Omental fat pad (tissue), 4 donors: Measurements from ENCODE around the gene PTK7. TPM values are rescaled to one million over a fixed set of nuclear protein-coding genes. Genes with fewer than 3 reads are reported as not detected.

Experiments used
- ATAC-seq: fragments of 150-250 bp; one replicate; pipeline ENCODE4 v1.9.1; 2016; ENCODE audit warnings: mild to moderate bottlenecking, moderate library complexity; ENCODE audit not compliant: low FRiP score
- DNase-seq: peaks from one replicate; pipeline ENCODE4 v3.0.0-alpha.2; 2019; ENCODE audit warnings: low spot score
- CTCF ChIP-seq, 3 donors: fragments of 450-650 bp; IDR thresholded peaks; one replicate each; pipeline ENCODE4 v1.5.1; 2016 to 2017; ENCODE audit warnings: antibody characterized with exemption in 3 of 3, mild to moderate bottlenecking in 3 of 3, moderate library complexity in 2 of 3
- total RNA-seq, 4 donors: library from RNA; depleted of rRNA; stranded (reverse); fragments of >200 nt; gene quantifications; one replicate each; pipeline ENCODE4 v1.1.0, GENCODE V29; 2016

Gene PTK7
- total RNA-seq, 4 donors from 2014 or later, result 11.5 to 38.9 (median 13.8) TPM

DNA sequence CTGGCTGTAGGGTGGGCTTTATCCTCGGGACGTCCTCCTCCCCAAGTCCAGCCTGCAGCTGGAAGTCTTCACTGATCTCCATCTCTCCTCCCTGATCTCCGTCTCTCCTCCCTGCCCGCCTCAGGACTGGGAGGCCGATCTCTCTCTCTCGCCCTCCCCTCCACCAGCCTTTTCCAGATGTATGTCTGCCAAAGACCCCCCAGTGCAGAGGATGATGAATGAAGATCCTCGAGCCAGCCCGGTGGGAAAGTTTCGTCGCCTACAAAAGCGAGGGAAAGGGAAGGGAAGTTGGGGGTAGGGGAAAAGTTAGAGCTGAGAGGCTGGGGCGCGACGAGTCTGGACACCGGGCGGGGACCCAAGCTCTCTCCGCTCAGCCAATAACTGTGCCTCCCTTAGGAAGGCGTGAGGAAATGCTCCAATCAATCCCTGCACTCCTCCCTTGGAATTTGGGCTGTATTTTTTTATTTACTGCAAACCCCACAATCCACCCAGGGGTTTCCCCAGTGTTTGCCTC is 94.4 kb downstream of the PTK7 start:
- DNase-seq, result peak; percentile 40
- peak; percentile 52 for ATAC-seq
- no peak for TF ChIP-seq CTCF (IDR thresholded peaks at IDR 0.05)

GRCh38 chr6:43170931-43171706 is 95.0 kb downstream of the PTK7 start, which contains the start of gene SRF:
TSS of gene SRF (plus strand) at chr6:43171269. CDS start at chr6:43171657, 388 bp downstream.
- peak; percentile 83 for ATAC-seq

DNA sequence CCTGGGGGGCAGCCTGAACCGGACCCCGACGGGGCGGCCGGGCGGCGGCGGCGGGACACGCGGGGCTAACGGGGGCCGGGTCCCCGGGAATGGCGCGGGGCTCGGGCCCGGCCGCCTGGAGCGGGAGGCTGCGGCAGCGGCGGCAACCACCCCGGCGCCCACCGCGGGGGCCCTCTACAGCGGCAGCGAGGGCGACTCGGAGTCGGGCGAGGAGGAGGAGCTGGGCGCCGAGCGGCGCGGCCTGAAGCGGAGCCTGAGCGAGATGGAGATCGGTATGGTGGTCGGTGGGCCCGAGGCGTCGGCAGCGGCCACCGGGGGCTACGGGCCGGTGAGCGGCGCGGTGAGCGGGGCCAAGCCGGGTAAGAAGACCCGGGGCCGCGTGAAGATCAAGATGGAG is 95.6 kb downstream of the PTK7 start:
- no peak for DNase-seq
- no peak for TF ChIP-seq CTCF (IDR thresholded peaks at IDR 0.05)
- no peak for ATAC-seq

More at GRCh38 chr6:43170931-43171706, 95.0 kb downstream of the PTK7 start, which contains the start of gene SRF:
- peak in 2 of 3 donors; percentile 76 to 82 for TF ChIP-seq CTCF (IDR thresholded peaks at IDR 0.05)
- DNase-seq, result peak; percentile 99

DNA sequence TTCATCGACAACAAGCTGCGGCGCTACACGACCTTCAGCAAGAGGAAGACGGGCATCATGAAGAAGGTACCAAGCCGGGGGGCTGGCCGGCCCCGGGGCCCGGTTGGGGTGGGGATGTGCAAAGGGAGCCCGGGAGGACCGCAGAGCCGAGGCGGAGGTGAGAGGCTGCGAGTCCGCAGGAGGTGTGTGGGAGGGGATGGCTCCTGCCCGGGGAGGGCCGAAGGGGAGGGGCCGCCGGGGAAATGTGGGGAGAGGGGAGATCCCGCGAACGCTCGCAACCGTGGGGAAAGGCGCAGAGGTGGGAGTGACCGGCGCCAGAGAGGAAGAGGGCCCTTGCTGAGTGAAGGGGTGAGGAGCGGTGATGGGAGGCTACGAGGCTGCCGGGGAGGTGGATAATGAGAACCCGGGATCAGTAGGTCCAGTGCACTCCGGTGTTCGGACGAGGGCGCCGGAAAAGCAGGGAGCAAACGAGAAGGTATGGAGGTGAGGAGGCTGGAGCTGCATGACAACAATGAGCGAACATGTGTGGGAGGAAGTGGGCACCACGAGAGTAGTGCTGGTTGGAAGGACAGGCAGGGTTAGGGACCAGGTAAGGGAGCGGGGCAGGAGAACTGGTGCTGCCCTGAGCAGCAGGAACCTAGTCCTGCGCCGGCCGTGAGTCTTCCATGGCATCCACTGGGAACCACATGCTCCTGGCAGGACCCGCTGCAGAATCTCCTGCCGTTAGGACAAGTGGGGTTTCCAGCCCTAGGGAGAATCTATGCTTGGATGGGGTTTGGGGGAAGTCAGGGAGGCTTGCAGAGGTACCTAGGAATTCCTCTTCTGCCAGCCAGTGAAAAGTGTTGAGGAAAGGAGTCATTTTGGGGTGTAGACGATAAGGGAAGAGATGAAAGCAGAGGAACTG is 96.2 kb downstream of the PTK7 start:
- DNase-seq (no peak), ATAC-seq (peak; percentile 1)
- TF ChIP-seq CTCF (IDR thresholded peaks at IDR 0.05), result no peak

GRCh38 chr6:43173591-43174262 is 97.6 kb downstream of the PTK7 start:
- DNase-seq, result no peak
- no peak for TF ChIP-seq CTCF (IDR thresholded peaks at IDR 0.05)
- ATAC-seq, result no peak

DNA sequence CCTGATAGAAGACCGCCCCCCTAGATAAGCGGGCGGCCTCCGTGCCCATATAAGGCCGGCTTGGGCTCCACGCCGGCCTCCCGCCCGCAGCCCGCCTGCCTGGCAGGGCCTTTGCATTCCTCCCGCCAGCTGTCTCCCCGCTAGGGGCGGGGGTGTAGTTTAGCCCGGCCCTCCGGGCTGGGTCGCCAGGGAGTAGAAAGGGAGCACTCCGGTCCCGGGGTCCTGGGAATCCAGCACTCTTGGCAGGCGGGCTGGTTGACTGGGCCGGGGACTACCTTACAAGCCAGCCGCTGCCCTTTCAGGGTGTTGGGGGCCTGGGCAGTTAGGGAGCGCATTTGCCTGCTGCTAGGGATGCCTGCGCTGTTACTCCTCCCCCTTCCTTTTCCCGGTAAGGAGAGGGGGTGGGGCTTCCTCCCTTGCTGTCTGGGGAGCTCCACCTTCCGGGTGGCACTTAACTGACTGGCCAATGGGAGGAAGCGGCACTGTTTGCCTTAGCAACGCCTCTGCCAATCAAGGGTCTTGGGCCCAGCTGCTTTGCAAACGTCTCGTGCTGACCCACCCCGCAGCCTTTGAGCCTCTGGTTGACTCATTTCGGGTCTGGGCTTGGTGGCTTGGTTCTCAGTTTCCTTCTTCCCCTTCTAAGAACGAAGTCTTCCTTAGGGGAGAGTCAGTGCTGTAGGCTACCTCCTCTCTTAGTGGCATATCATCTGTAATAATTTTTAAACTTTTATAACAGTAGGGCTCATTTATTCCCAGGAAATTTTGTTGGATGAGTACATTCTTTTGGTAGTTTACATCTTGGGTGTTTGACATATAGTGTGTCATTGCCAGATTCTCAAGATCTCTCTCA is 98.4 kb downstream of the PTK7 start:
- DNase-seq, result peak; percentile 93
- TF ChIP-seq CTCF (IDR thresholded peaks at IDR 0.05), result no peak
- peak; percentile 83 for ATAC-seq
